SK-N-SH (cell line): ENCODE data around the gene PTGFRN.

Experiments
- CHD2 ChIP-seq: fragments of 150-350 bp; IDR thresholded peaks from 2 replicates; pipeline ENCODE4 v1.6.1; 2018; ENCODE audit warnings: low read length; ENCODE audit not compliant: partially characterized antibody
- CTCF ChIP-seq: fragments of 200-600 bp; sonication (generic); IDR thresholded peaks from 2 replicates; pipeline ENCODE4 v1.6.1; 2017; ENCODE audit warnings: antibody characterized with exemption, mild to moderate bottlenecking, moderate library complexity
- ELF1 ChIP-seq: IDR thresholded peaks from 2 replicates; pipeline ENCODE4 v1.4.0; 2012
- EP300 ChIP-seq, 2 experiments: IDR thresholded peaks; 2 replicates each; pipeline versions ENCODE4 v1.4.0 to v1.6.1; 2012; ENCODE audit warnings: borderline replicate concordance in 1 of 2, low read depth in 1 of 2, low read length in 1 of 2
- EZH2phosphoT487 ChIP-seq: fragments of 200-600 bp; sonication (generic); IDR thresholded peaks from 2 replicates; pipeline ENCODE4 v1.6.1; 2017; ENCODE audit warnings: low read depth, mixed run types, mild to moderate bottlenecking, antibody characterized with exemption, moderate library complexity, borderline replicate concordance
- FOXJ3 ChIP-seq: sonication (generic); formaldehyde crosslinking; IDR thresholded peaks from 2 replicates; pipeline ENCODE4 v1.5.1; 2020; ENCODE audit warnings: mild to moderate bottlenecking, missing genetic modification reagents
- MAX ChIP-seq: IDR thresholded peaks from 2 replicates; pipeline ENCODE4 v1.4.0; 2012; ENCODE audit warnings: low read depth
- MXI1 ChIP-seq: IDR thresholded peaks from 2 replicates; pipeline ENCODE4 v1.6.1; 2012; ENCODE audit warnings: mild to moderate bottlenecking, low read depth, low read length, improper control_type of control experiment
- POLR2AphosphoS5 ChIP-seq: IDR thresholded peaks from 2 replicates; pipeline ENCODE4 v1.6.1; 2012; ENCODE audit warnings: low read depth, low read length
- REST ChIP-seq: IDR thresholded peaks from 2 replicates; pipeline ENCODE4 v1.6.1; 2012; ENCODE audit warnings: mild to moderate bottlenecking, low read depth, low read length, moderate library complexity
- SIN3A ChIP-seq: IDR thresholded peaks from 2 replicates; pipeline ENCODE4 v1.6.1; 2012; ENCODE audit warnings: low read depth, mild to moderate bottlenecking, low read length, moderate library complexity, borderline replicate concordance
- YY1 ChIP-seq: IDR thresholded peaks from 2 replicates; pipeline ENCODE4 v1.4.0; 2012; ENCODE audit warnings: low read depth, mild to moderate bottlenecking

GRCh38 chr1:117025568-117025967 lies 115.9 kb downstream of the PTGFRN start:
- no peak for TF ChIP-seq CTCF
- TF ChIP-seq POLR2AphosphoS5 = no peak
- no peak for TF ChIP-seq REST
- TF ChIP-seq EP300 (IDR thresholded peaks at IDR 0.05; ENCODE audit: borderline replicate concordance in 1 of 2, low read depth in 1 of 2, low read length in 1 of 2) = no peak
- TF ChIP-seq CHD2 = no peak
- TF ChIP-seq EZH2phosphoT487 = no peak
- no peak for TF ChIP-seq YY1
- no peak for TF ChIP-seq MXI1
- no peak for TF ChIP-seq MAX
- no peak for TF ChIP-seq SIN3A
- no peak for TF ChIP-seq FOXJ3 (CRISPR knock-in tag)
- no peak for TF ChIP-seq ELF1
